GM18873 (cell line): Measurements from ENCODE around the gene PEAK1.
"Not testable (repeated sequence)": the region's sequence is repeated elsewhere in the genome, so short reads cannot be mapped to it uniquely, and the experiment has no call there.

ENCODE experiments used
- ATAC-seq: cut with Tn5 transposase; IDR thresholded peaks from one replicate; pipeline ENCODE4 v1.9.1; 2021; ENCODE audit warnings: mild to moderate bottlenecking, moderate library complexity, moderate number of reproducible peaks; ENCODE audit not compliant: unreplicated experiment, low FRiP score

PEAK1 gene

GRCh38 chr15:77160562-77161478 is 259.1 kb downstream of the PEAK1 start:
- ATAC-seq, result no peak

DNA sequence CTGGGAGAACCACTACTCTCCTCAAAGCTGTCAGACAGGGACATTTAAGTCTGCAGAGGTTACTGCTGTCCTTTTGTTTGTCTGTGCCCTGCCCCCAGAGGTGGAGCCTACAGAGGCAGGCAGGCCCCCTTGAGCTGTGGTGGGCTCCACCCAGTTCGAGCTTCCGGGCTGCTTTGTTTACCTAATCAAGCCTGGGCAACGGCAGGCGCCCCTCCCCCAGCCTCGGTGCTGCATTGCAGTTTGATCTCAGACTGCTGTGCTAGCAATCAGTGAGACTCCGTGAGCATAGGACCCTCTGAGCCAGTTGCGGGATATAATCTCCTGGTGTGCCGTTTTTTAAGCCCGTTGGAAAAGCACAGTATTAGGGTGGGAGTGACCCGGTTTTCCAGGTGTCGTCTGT is 263.9 kb downstream of the PEAK1 start:
- not testable (repeated sequence) for ATAC-seq

DNA sequence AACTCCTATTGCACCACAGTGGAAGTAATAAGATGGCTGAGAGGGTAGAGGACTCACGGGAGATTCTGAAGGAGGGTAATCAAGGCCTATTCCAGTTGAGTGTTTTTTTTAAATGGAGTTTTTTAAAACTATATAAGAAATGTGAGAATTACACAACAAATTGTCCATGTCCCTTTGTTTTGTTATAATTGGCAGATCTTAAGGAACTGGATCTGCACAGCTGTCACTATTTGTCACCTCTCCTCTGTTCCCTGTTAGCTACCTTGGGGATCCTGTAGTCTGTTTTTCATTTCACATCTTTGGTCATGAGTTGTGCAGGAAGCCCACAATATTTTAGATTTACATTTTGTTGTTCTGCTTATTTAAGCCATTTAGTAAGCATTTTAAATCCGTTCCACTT is 271.7 kb downstream of the PEAK1 start:
- ATAC-seq, result no peak

- no peak for ATAC-seq
Measured at GRCh38 chr15:77145370-77145769, 274.5 kb downstream of the PEAK1 start.

DNA sequence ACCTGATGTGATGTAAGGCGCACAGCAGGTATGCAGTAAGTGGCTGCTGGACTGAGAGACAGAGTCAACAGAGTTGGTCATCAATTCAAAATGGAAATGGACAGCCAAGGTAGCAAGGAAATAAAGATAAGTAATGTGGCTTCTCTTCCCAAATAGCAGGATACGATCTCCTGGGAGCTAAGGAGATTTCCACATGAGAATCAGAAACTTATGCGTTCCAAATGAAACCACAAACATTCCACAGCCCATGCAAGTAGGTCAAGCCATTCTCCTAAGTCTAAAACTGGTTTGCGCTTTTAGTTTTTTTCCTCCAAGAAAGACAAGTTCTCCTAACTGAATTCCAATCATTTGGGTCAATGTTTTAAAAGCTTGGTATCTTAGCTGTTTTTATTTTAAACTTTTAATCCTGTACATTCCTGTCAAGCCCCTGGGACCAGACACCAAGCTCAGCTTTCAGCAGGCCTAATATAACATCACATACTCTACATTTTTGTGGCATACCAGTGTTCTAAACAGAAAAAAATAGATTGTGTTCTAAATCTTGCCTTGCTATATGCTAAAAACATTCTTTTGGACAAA is 275.3 kb downstream of the PEAK1 start:
- no peak for ATAC-seq

GRCh38 chr15:77144026-77144425 is 275.9 kb downstream of the PEAK1 start:
- ATAC-seq, result no peak

DNA sequence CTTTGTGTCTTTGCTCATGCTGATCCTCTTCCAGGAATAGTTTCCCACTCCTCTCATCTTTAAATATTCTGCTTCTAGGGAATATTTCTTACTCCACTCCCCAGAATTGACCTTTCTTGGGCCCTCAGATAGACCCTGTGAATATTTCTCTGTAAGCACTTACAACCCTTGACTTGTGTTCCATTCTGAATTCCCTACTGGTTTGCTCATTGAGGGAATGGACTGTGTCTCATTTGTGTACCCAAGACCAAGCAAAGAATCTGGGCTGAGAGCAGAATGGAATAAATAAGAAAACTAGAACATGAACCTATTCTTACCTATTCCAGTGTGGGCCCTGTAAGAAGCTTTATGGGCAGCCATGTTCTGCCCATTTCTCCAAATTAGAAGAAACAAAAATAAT is 276.3 kb downstream of the PEAK1 start:
- no peak for ATAC-seq

DNA sequence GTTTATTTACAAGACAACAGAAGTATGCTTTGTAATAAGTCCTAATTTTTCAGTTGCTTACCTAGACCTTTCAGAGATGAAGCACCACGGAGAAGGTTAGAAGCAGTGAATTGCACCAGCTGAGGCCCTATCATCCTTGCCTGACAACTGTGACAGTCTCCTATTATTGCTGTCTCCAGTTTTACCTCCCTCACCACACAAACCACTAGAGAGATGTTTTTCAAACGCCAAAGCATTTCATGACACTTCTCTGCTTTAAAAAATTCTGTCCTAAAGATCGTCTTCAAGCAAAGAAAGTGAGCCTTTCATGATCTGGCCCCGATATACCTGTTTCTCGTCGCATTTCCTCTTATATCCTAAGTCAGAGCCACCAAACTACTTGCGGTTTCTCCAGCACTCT is 276.7 kb downstream of the PEAK1 start:
- ATAC-seq, result no peak

DNA sequence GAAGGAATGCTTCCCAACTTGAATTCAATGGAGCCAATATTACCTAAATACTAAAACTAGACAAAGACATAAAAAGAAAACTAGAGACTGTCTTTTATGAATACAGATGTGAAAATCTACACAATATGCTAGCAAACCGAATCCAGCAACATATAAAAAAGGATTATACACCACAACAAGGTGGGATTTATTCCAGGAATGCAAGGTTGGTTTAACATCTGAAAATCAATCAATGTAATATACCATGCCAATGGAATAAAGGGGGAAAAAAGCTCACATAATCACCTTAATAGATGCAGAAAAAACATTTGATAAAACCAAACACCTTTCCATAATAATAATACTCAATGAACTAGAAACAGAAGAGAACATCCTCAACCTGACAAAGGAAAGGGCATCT is 279.7 kb downstream of the PEAK1 start:
- ATAC-seq, result no peak

- no peak for ATAC-seq
Measured at GRCh38 chr15:77139312-77139711, 280.6 kb downstream of the PEAK1 start.

DNA sequence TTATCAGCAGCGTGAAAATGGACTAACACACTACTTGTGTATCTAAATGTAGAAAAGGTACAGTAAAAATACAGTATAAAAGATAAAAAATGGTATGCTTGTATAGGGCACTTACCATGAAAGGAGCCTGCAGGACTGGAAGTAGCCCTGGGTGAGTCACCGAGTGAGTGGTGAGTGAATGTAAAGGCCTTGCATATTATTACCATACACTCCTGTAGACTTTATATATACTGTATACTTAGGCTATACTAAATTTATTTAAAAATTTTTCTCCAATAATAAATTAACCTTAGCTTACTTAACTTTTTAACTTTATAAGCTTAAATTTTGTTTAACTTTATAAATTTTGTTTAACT is 281.8 kb downstream of the PEAK1 start:
- ATAC-seq, result no peak

GRCh38 chr15:77135181-77135580 is 284.7 kb downstream of the PEAK1 start:
- no peak for ATAC-seq

DNA sequence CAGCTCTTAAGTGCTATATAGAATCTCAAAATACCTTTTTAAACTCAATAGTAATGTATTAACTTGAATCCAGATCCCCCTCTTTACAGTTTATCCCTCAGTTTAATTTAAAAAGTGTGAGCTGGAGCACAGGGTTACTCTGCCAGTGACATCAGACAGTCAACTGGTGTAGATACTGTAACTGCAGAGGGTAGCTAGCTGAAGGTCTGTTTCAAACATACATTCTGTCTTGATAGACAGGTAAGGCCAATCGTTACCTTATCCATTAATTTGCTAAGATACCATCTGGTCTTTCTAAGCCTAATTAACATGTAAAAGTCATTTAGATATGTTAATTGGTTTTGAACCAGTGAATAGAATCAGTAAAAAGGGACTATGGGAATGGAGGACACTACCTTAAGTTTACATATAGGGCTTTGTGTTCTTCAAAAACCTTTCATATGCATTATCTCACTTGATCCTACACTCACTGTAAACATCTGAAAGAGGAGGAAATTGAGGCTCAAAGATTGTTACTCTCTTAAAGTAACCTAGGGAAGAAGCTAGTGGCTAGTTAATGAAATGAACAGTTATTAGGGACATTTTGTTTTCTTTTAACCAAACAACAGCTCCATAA is 289.5 kb downstream of the PEAK1 start:
- no peak for ATAC-seq

- ATAC-seq, result no peak
Measured at GRCh38 chr15:77127626-77128025, 292.3 kb downstream of the PEAK1 start.

DNA sequence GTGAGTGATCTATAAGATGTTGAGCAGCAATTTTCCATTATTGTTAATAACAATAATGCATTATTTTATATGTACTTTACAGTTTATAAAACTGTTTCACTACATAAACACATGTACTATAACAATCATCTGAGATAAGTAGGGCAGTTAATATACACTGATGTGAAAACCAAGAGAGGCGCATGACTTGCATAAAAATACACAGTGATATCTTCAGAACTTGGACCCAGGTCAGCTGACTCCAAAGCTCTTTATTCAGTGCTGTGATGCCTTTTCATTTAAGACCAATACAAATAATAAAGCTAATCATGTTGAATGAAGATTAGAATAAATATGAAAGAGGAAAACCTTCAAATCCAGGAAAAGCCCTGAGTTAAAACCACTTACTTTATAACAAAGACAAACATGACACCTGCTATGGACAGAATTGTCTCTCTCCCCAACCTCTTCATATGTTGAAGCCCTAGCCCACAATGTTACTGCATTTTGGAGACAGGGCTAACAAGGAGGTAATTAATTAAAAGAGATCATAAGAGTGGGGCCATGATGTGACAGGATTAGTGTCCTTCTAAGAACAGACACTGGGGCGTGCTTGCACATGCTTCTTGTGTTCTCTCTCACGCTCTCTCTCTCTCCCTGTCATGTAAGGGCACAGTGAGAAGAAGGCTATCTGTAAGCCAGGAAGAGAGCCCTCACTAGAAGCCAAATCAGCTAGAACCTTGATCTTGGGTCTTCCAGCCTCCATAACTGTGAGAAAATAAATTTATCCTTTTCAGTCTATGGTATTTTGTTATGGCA is 293.2 kb downstream of the PEAK1 start:
- ATAC-seq, result no peak

DNA sequence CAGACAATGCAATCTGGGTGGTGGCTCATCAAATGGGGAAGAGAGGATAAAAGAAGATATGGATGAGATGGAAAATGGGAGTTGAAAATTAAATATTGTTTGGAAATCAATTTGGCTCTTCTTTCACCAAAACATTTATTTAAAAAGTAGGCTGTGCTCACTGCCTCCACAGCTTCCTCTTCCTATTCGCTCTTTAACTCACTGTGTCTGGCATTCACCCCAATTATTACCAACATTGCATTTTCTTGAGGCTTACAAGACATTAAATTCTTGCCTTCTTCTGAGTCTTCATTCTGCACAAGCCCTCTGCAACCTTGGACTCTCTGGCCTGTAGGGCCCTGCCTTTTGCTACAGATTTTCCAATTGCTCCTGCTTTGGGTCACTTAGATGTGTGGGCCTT is 296.1 kb downstream of the PEAK1 start:
- no peak for ATAC-seq

- ATAC-seq, result no peak
Measured at GRCh38 chr15:77122576-77122975, 297.3 kb downstream of the PEAK1 start.

DNA sequence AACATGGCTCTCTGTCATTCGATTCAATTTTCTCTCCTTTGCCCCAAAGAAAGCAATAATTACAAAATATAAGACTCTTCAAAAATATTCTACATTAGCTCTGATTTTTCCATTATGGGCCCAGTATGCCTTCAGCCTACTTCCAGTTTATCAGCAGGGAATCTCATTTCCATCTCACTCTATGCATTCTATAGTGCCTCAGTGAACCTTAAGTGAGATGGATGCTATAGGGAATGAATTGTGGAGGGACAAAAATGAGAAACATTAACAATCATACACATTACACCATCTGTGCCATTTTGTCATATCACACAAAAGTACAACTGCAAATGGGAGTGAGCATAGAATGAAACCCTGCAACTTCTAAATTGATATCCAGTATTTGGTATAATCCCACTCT is 298.3 kb downstream of the PEAK1 start:
- ATAC-seq, result no peak

DNA sequence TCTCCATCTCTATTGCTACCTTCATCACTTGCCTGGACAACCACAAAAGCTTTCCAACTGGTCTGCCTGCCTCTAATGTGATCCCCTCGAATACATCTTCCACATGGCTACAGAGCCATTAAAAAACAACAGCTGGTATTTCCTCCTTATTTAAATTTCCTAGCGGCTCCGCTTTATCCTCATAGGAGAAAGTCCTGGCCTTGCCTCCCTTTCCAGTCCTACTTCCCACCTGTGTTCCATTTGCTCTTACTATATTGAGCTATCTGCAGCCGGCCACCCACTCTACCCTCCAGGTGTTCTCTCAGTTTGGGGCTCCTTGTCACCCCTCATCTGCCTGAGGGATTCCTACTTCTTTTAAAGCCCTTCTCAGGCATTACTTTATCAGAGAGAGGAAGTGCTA is 299.3 kb downstream of the PEAK1 start:
- ATAC-seq, result no peak

GRCh38 chr15:77119446-77119845 is 300.5 kb downstream of the PEAK1 start:
- no peak for ATAC-seq

DNA sequence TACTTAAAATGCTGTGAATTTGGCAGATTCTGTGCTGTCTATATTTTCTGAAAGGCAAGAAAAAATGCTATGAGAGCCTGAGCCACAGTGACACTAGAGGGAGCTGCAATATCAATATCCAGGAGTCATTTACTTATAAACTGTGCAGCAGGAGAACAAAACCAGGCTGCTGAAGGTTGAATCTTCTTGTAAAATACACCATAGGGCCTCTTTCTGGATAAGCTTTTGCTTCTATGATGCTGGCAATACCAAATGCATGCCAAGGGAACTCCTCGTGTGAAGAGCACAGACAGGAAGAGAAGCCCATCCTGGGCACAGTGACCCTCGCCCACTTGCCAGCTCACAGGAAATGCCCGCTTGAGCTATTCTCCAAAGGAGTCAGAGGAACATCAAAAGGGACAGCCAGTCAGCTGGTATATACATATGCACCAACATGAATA is 301.0 kb downstream of the PEAK1 start:
- no peak for ATAC-seq
